ENCODE data around the gene CERS1. TPM values are rescaled to one million over a fixed set of nuclear protein-coding genes. Genes with fewer than 3 reads are reported as not detected.

Gene CERS1
- total RNA-seq, 1 donor from 2014 or later, result not detected

GRCh38 chr19:18894254-18895037 is 1.5 kb downstream of the CERS1 start:
- peaks cover 6% of the 10 kb centered on the region for H3K36me3 ChIP-seq
- ATAC-seq (no peak), DNase-seq (no peak)
- peaks cover 16% of the 10 kb centered on the region for H3K4me1 ChIP-seq
- H3K27ac ChIP-seq, result no peak overlapping the region
- no peaks in the 10 kb centered on the region for H3K9me3 ChIP-seq
- peaks cover 31% of the 10 kb centered on the region for H3K27me3 ChIP-seq (ENCODE audit: low read depth)
- TF ChIP-seq CTCF (IDR thresholded peaks at IDR 0.05), result no peak
- intact Hi-C loops (cut with DNase I), result no loop called here
- peak overlapping the region; percentile 37 for H3K4me3 ChIP-seq

- H3K9me3 ChIP-seq, result no peaks in the 10 kb centered on the region
- peaks cover 31% of the 10 kb centered on the region for H3K27me3 ChIP-seq (ENCODE audit: low read depth)
- H3K27ac ChIP-seq, result no peak overlapping the region
- TF ChIP-seq CTCF (IDR thresholded peaks at IDR 0.05), result no peak
- intact Hi-C loops (cut with DNase I), result no loop called here
- DNase-seq (no peak), ATAC-seq (no peak)
- no peak overlapping the region for H3K4me3 ChIP-seq
- H3K36me3 ChIP-seq, result no peaks in the 10 kb centered on the region
- H3K4me1 ChIP-seq, result peaks cover 16% of the 10 kb centered on the region
Observed at GRCh38 chr19:18893587-18894253, 2.2 kb downstream of the CERS1 start.

- no peak for TF ChIP-seq CTCF (IDR thresholded peaks at IDR 0.05)
- Histone ChIP-seq H3K27ac (no peak overlapping the region), H3K27me3 (ENCODE audit: low read depth) (peaks cover 18% of the 10 kb centered on the region), H3K4me1 (peaks cover 11% of the 10 kb centered on the region), H3K36me3 (no peaks in the 10 kb centered on the region), H3K4me3 (no peak overlapping the region), H3K9me3 (no peaks in the 10 kb centered on the region)
- ATAC-seq (no peak), DNase-seq (no peak)
- intact Hi-C loops (cut with DNase I), result no loop called here
Observed at GRCh38 chr19:18889949-18890745, 5.8 kb downstream of the CERS1 start.

GRCh38 chr19:18886972-18887371 is 9.0 kb downstream of the CERS1 start:
- no peak for TF ChIP-seq CTCF (IDR thresholded peaks at IDR 0.05)
- H3K36me3 ChIP-seq, result no peaks in the 10 kb centered on the region
- intact Hi-C loops (cut with DNase I), result no loop called here

GRCh38 chr19:18883526-18884304 is 12.2 kb downstream of the CERS1 start:
- DNase-seq, result no peak
- H3K4me1 ChIP-seq, result no peaks in the 10 kb centered on the region
- H3K4me3 ChIP-seq, result no peak overlapping the region
- H3K9me3 ChIP-seq, result no peaks in the 10 kb centered on the region
- no peak for TF ChIP-seq CTCF (IDR thresholded peaks at IDR 0.05)
- intact Hi-C loops (cut with DNase I), result no loop called here
- ATAC-seq, result no peak
- H3K27ac ChIP-seq, result no peak overlapping the region
- no peaks in the 10 kb centered on the region for H3K36me3 ChIP-seq
- H3K27me3 ChIP-seq (ENCODE audit: low read depth), result no peaks in the 10 kb centered on the region

More at GRCh38 chr19:18886972-18887371, 9.0 kb downstream of the CERS1 start:
- Histone ChIP-seq H3K4me1 (no peaks in the 10 kb centered on the region), H3K9me3 (no peaks in the 10 kb centered on the region), H3K27me3 (ENCODE audit: low read depth) (no peaks in the 10 kb centered on the region), H3K4me3 (no peak overlapping the region), H3K27ac (no peak overlapping the region)
- DNase-seq (no peak), ATAC-seq (no peak)
